ENCODE measurements around the gene CCDC50.

- TF ChIP-seq CTCF (IDR thresholded peaks at IDR 0.05; ENCODE audit: poor library complexity) (no peak), EZH2 (IDR thresholded peaks at IDR 0.05; ENCODE audit: borderline replicate concordance) (no peak), EZH2phosphoT487 (IDR thresholded peaks at IDR 0.05; ENCODE audit: low read depth, severe bottlenecking, unreplicated experiment) (no peak)
Measured at GRCh38 chr3:191381303-191381702, 52.1 kb downstream of the CCDC50 start.

Measured in hepatocyte (in vitro differentiated cells).